ENCODE results near the gene CARNS1.

GRCh38 chr11:67396259-67396581 is 19.3 kb upstream of the CARNS1 start:
- TF ChIP-seq CTCF (IDR thresholded peaks at IDR 0.05) (no peak), ATF1 (CRISPR knock-in tag; IDR thresholded peaks at IDR 0.05) (no peak)

All from WTC11 (cell line).